ENCODE results near the gene GK2. TPM values are rescaled to one million over a fixed set of nuclear protein-coding genes. Genes with fewer than 3 reads are reported as not detected.

The GK2 gene
- not detected for polyA plus RNA-seq (2013, experiment 1 of 2)
- polyA plus RNA-seq (2013, experiment 2 of 2) = not detected

DNA sequence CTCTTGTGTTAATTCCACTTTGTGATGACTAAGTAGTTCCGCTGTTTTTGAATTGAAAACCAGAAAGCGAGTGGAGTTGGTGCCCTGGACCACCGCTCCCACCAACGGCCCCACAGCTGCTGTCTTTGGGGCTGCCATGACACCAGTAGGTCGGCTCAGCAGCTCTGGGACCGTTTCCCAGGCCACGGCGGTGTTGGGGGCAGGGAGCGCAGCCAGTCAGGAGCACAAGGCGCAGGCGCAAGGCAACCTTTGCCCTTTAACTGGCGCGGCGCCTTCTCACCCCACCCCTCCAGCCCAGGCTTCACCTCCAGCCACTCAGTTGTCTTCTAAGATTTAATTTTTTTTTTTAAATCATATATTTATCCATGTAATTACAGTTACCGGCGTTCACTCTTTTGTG, at the start of gene GK2:
Gene GK2 (minus strand): TSS at position 166 of the 400 bp plus-strand sequence. CDS start 28 bp downstream, at position 138.
- WGBS = 97% methylated on average over 14 of the region's 16 CpGs
- Histone ChIP-seq H3K27me3 (ENCODE audit: insufficient read depth, low read length) (no peaks in the 10 kb centered on the region), H3K27ac (ENCODE audit: low read depth, low read length) (no peak within 1 kb of the TSS), H3K9me3 (ENCODE audit: insufficient read depth, low read depth, low read length) (no peaks in the 10 kb centered on the region), H3K4me3 (ENCODE audit: low read length) (no peak within 1 kb of the TSS), H3K9ac (ENCODE audit: low read depth, low read length) (no peak within 1 kb of the TSS), H3K36me3 (ENCODE audit: insufficient read depth, low read length) (no peaks in the 10 kb centered on the region), H3K4me1 (ENCODE audit: insufficient read depth, low read length) (peaks cover under 1% of the 10 kb centered on the region; the same call in 1 of the 2 replicates)

DNA sequence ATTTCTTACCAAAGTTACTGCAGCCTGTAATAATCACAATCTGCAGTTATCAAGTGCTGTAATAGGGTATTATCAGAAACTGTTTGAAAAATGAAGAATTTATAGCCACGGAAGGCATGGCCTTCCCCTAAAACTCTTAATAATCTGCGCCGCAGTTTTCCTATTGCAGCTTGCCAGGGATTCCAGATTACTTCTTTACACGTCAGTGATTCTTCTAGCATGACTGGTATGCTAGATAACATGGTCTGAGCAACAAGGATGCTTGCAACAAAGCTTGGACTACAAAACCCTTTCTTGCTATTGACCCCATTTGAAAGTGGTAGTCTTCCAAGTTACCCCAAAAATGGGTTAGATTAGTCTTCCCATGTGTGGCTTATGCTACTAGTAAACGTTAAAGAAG, 47.2 kb upstream of the GK2 start:
- Histone ChIP-seq H3K4me1 (ENCODE audit: insufficient read depth, low read length) (peaks cover 16% of the 10 kb centered on the region), H3K27ac (ENCODE audit: low read depth, low read length) (no peak overlapping the region), H3K9ac (ENCODE audit: low read depth, low read length) (no peak overlapping the region), H3K4me3 (ENCODE audit: low read length) (no peak overlapping the region), H3K9me3 (ENCODE audit: insufficient read depth, low read depth, low read length) (no peaks in the 10 kb centered on the region), H3K27me3 (ENCODE audit: insufficient read depth, low read length) (no peaks in the 10 kb centered on the region), H3K36me3 (ENCODE audit: insufficient read depth, low read length) (no peaks in the 10 kb centered on the region)
- WGBS = 86% methylated on average over 5 of the region's 5 CpGs

DNA sequence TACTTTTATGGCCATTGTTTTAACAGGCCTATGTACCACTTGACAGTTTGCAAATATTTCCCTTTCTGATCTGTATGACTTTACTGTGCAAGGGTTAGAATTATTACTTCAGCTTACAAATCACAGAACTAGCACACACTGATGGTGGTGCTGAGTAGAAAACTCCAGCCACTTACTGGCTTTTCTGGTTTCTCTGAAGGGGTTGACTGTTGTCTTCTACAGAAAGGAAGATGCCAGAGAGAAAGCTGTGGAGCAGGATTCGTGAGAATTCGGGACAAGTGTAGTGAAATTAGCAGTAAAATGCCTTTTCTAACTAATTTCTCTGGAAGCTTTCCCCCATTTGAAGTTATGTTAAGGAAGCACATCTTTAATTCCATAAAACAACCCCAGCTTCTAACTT, 46.6 kb upstream of the GK2 start:
- Histone ChIP-seq H3K27ac (ENCODE audit: low read depth, low read length) (no peak overlapping the region), H3K27me3 (ENCODE audit: insufficient read depth, low read length) (no peaks in the 10 kb centered on the region), H3K9me3 (ENCODE audit: insufficient read depth, low read depth, low read length) (no peaks in the 10 kb centered on the region), H3K36me3 (ENCODE audit: insufficient read depth, low read length) (no peaks in the 10 kb centered on the region), H3K4me1 (ENCODE audit: insufficient read depth, low read length) (peaks cover 22% of the 10 kb centered on the region), H3K4me3 (ENCODE audit: low read length) (no peak overlapping the region), H3K9ac (ENCODE audit: low read depth, low read length) (no peak overlapping the region)
- 94% methylated on average over 2 of the region's 2 CpGs for WGBS

DNA sequence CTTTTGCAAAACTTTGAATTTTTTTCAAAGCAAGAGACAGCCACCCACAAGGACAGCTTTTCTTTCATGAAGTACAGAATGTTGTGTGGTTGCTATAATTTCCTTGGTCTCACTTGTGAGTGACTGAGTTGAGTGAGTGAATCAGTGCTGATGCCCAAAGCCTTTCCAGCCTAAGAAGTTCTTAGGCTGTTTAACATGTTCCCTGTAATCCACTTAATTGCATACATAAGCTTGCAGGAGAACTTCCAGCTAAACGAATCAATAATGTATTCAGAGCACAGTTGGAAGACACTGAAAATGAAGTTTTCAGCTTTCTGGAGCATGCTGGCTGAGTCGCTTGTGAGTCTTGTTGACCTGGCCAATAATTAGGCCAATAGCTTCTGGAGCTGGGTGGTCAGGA, 42.0 kb upstream of the GK2 start:
- 83% methylated on average over 2 of the region's 2 CpGs for WGBS
- Histone ChIP-seq H3K4me1 (ENCODE audit: insufficient read depth, low read length) (peaks cover 33% of the 10 kb centered on the region), H3K9ac (ENCODE audit: low read depth, low read length) (no peak overlapping the region), H3K27ac (ENCODE audit: low read depth, low read length) (no peak overlapping the region), H3K27me3 (ENCODE audit: insufficient read depth, low read length) (no peaks in the 10 kb centered on the region), H3K9me3 (ENCODE audit: insufficient read depth, low read depth, low read length) (no peaks in the 10 kb centered on the region), H3K4me3 (ENCODE audit: low read length) (no peak overlapping the region), H3K36me3 (ENCODE audit: insufficient read depth, low read length) (no peaks in the 10 kb centered on the region)

DNA sequence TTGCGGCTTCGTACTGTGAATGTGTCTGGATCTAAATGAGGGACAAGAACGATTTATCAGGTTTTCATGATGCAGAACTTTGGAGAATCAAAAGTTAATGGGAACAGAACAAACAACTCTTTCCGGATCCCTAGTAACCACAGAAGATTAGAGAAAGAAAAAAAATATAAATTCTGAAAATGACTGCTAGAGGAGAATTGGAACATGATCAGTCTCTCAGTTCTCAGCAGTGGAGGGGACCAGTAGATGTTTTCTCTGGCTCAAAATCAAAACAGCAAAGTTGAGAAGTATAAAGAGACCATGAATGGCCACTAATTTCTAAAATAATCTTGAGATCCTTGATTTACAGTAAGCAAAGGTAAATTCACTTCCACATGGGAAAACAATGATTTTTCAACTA, 38.1 kb upstream of the GK2 start:
- Histone ChIP-seq H3K4me1 (ENCODE audit: insufficient read depth, low read length) (peaks cover 18% of the 10 kb centered on the region), H3K4me3 (ENCODE audit: low read length) (no peak overlapping the region), H3K27ac (ENCODE audit: low read depth, low read length) (no peak overlapping the region), H3K27me3 (ENCODE audit: insufficient read depth, low read length) (no peaks in the 10 kb centered on the region), H3K36me3 (ENCODE audit: insufficient read depth, low read length) (no peaks in the 10 kb centered on the region), H3K9ac (ENCODE audit: low read depth, low read length) (no peak overlapping the region), H3K9me3 (ENCODE audit: insufficient read depth, low read depth, low read length) (no peaks in the 10 kb centered on the region)
- WGBS = 96% methylated on average over 4 of the region's 4 CpGs

DNA sequence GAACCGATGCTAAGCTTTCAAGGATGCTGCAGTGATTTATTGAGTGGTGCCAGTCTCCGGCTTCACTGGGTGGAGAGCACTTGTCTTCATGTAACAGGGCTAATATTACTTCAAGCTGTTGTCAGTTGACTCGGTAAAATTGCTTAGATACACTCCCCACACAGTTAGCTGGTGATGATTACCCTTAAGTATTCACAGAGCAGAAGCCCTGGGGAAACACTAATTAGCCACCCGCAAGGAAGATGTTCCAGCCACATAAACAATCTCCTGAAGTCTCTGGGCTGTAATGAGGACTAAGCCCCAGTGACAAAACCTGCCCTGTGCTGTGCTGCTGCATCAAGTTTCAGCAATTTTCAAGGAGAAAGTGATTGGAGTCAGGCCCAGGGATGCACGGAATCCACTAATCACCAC, 37.3 kb upstream of the GK2 start:
- Histone ChIP-seq H3K4me3 (ENCODE audit: low read length) (no peak overlapping the region), H3K9ac (ENCODE audit: low read depth, low read length) (no peak overlapping the region), H3K9me3 (ENCODE audit: insufficient read depth, low read depth, low read length) (no peaks in the 10 kb centered on the region), H3K36me3 (ENCODE audit: insufficient read depth, low read length) (no peaks in the 10 kb centered on the region), H3K4me1 (ENCODE audit: insufficient read depth, low read length) (peaks cover 18% of the 10 kb centered on the region), H3K27me3 (ENCODE audit: insufficient read depth, low read length) (no peaks in the 10 kb centered on the region), H3K27ac (ENCODE audit: low read depth, low read length) (no peak overlapping the region)
- 75% methylated on average over 5 of the region's 5 CpGs for WGBS

DNA sequence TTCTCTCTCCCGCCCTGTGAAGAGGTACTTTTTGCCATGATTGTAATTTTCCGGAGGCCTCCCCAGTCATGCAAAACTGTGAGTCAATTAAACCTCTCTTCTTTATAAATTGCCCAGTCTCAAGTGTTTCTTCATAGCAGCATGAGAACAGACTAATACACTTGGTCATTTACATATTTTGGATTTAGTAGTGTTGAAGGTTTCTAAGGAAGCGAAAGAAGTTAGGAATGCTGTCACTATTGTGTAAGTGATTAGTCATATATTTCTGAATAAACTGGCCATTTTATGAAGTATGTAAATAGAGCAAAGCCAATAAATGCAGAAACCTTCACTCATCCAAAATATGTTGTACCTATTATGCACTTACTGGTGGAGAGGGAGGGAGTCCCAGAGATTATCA, 34.4 kb upstream of the GK2 start:
- H3K27ac ChIP-seq (ENCODE audit: low read depth, low read length) = no peak overlapping the region
- no peaks in the 10 kb centered on the region for H3K27me3 ChIP-seq (ENCODE audit: insufficient read depth, low read length)
- H3K36me3 ChIP-seq (ENCODE audit: insufficient read depth, low read length) = no peaks in the 10 kb centered on the region
- H3K9me3 ChIP-seq (ENCODE audit: insufficient read depth, low read depth, low read length) = no peaks in the 10 kb centered on the region
- H3K4me1 ChIP-seq (ENCODE audit: insufficient read depth, low read length) = peaks cover 10% of the 10 kb centered on the region
- H3K9ac ChIP-seq (ENCODE audit: low read depth, low read length) = no peak overlapping the region
- H3K4me3 ChIP-seq (ENCODE audit: low read length) = no peak overlapping the region
- 95% methylated on average over 3 of the region's 3 CpGs for WGBS

DNA sequence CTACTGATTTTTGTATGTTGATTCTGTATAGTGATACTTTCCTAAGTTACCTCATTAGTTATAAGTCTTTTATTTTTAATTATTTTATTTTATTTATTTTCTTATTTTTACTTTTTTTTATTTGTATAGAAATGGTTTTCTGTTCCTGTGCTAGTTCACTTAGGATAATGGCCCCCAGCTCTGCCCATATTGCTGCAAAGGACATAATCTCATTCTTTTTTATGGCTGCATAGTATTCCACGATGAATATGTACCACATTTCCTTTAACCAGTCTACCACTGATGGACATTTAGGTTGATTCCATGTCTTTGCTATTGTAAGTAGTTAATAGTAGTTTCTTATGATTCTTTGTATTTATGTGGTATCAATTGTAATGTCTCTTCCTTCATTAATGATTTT, 31.5 kb upstream of the GK2 start:
- no peaks in the 10 kb centered on the region for H3K27me3 ChIP-seq (ENCODE audit: insufficient read depth, low read length)
- H3K4me1 ChIP-seq (ENCODE audit: insufficient read depth, low read length) = no peaks in the 10 kb centered on the region
- H3K9ac ChIP-seq (ENCODE audit: low read depth, low read length) = no peak overlapping the region
- H3K4me3 ChIP-seq (ENCODE audit: low read length) = no peak overlapping the region
- H3K9me3 ChIP-seq (ENCODE audit: insufficient read depth, low read depth, low read length) = no peaks in the 10 kb centered on the region
- no peak overlapping the region for H3K27ac ChIP-seq (ENCODE audit: low read depth, low read length)
- no peaks in the 10 kb centered on the region for H3K36me3 ChIP-seq (ENCODE audit: insufficient read depth, low read length)
- 100% methylated on average over 1 of the region's 1 CpG for WGBS

DNA sequence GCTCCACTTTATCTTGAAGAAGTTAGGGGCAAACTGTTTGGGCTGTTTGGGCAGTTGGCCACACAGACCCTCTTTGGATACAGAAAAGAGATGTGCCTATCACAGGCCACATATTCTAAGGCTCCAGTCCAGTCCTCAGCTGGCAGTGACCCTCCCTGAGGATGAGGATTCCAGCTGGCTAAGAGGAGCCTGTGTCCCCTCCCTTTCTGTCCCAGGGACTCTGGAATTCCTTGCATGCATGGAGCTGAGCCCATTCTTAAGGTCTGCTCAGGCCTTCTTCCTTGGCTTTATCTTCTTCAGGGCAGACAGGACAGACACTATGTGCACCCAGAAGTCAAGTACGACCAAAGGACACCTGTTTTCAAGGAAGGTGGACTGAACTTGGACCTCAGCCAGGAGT, 23.8 kb upstream of the GK2 start:
- Histone ChIP-seq H3K27ac (ENCODE audit: low read depth, low read length) (no peak overlapping the region), H3K4me1 (ENCODE audit: insufficient read depth, low read length) (no peaks in the 10 kb centered on the region), H3K4me3 (ENCODE audit: low read length) (no peak overlapping the region), H3K9ac (ENCODE audit: low read depth, low read length) (no peak overlapping the region), H3K27me3 (ENCODE audit: insufficient read depth, low read length) (no peaks in the 10 kb centered on the region), H3K9me3 (ENCODE audit: insufficient read depth, low read depth, low read length) (no peaks in the 10 kb centered on the region), H3K36me3 (ENCODE audit: insufficient read depth, low read length) (no peaks in the 10 kb centered on the region)
- 97% methylated on average over 1 of the region's 1 CpG for WGBS

DNA sequence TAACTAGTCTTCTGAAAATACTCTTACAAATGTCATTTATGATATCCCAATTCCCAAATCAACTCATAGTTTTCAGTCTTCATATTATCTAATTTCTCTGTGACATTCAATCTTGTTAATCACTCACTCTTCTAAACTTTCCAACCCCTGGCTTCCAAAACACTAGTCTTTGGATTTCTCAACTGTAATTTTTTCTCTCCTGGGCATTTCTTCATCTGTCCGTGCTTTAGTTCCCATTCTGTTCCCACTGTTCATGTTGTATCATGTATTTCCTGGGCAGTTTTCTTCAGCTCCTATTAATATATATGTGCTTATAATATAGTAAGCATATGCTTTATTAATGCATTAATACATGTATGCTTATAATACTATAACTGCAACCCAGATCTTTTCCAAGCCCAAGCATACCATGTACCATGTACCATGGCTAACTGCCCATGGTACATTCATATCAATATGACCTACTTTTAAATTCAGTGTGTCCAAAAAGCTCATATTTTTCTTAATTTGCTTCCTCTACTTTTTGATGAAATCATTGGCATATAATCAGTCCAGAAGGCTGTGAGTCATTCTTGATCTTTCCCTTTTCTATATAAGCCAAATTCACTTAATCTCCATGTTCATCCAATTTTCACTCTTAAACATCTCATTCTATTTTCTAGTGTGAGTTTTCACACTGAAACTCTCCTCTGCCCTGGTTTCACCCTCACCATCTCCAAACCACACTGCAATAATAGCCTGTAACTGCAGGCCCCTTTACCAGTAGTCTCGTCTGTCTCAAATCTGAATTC, 21.3 kb upstream of the GK2 start:
- Histone ChIP-seq H3K27me3 (ENCODE audit: insufficient read depth, low read length) (no peaks in the 10 kb centered on the region), H3K4me1 (ENCODE audit: insufficient read depth, low read length) (no peaks in the 10 kb centered on the region), H3K36me3 (ENCODE audit: insufficient read depth, low read length) (no peaks in the 10 kb centered on the region), H3K9ac (ENCODE audit: low read depth, low read length) (no peak overlapping the region), H3K27ac (ENCODE audit: low read depth, low read length) (no peak overlapping the region), H3K4me3 (ENCODE audit: low read length) (no peak overlapping the region), H3K9me3 (ENCODE audit: insufficient read depth, low read depth, low read length) (no peaks in the 10 kb centered on the region)
- 96% methylated on average over 2 of the region's 2 CpGs for WGBS

DNA sequence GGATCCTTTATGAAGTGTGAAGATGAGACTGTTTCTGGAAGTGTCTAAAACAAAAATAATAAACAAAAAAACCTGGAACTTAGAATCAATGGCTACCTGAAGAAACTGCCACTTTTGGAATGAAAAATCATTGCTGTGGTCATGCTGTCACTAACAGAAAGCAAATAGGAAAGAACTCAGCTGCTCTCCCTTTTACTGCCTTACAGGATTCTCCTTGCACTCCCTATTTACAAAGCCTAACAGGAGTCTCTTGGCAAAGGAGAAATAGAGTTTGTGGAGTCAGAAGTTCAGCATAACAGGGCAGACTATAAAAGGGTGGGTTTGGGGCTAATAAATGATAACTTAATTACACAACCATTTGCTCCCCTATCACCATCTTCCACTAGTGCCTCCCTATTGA, 19.0 kb upstream of the GK2 start:
- Histone ChIP-seq H3K4me1 (ENCODE audit: insufficient read depth, low read length) (no peaks in the 10 kb centered on the region), H3K9me3 (ENCODE audit: insufficient read depth, low read depth, low read length) (no peaks in the 10 kb centered on the region), H3K4me3 (ENCODE audit: low read length) (no peak overlapping the region)

DNA sequence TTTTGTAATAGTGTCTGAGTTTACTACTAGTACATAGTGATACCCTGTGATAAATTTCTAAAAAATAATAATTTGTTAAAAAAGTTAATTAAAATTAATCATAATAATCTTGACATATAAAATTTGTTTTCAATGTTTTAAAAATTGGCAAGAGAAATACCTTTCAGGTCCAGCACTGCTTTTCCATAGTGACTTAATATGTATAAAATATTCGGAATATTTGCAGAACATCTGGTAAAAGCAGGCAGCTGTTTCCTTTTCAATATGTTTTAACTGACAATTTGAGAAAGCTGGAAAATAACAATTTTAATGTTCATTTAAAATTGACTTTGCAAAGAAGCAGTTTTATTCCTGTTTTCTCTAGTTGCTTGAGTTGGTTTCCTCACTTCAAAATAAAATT, 17.6 kb upstream of the GK2 start:
- Histone ChIP-seq H3K27ac (ENCODE audit: low read depth, low read length) (no peak overlapping the region), H3K9ac (ENCODE audit: low read depth, low read length) (no peak overlapping the region), H3K4me1 (ENCODE audit: insufficient read depth, low read length) (no peaks in the 10 kb centered on the region), H3K27me3 (ENCODE audit: insufficient read depth, low read length) (no peaks in the 10 kb centered on the region), H3K4me3 (ENCODE audit: low read length) (no peak overlapping the region), H3K36me3 (ENCODE audit: insufficient read depth, low read length) (no peaks in the 10 kb centered on the region), H3K9me3 (ENCODE audit: insufficient read depth, low read depth, low read length) (no peaks in the 10 kb centered on the region)
- WGBS = 100% methylated on average over 1 of the region's 1 CpG

More for the DNA sequence above, 19.0 kb upstream of the GK2 start:
- Histone ChIP-seq H3K27ac (ENCODE audit: low read depth, low read length) (no peak overlapping the region), H3K27me3 (ENCODE audit: insufficient read depth, low read length) (no peaks in the 10 kb centered on the region), H3K9ac (ENCODE audit: low read depth, low read length) (no peak overlapping the region), H3K36me3 (ENCODE audit: insufficient read depth, low read length) (no peaks in the 10 kb centered on the region)

Measured in HUES64 (cell line).